UCSD-AML1 (cell line): Measurements from ENCODE around the gene PROM1.

Source experiments
- DNase-seq: peaks from one replicate; lab custom pipeline; 2025; ENCODE audit not compliant: unreplicated experiment; lab: John Stamatoyannopoulos, UW

The PROM1 gene

DNA sequence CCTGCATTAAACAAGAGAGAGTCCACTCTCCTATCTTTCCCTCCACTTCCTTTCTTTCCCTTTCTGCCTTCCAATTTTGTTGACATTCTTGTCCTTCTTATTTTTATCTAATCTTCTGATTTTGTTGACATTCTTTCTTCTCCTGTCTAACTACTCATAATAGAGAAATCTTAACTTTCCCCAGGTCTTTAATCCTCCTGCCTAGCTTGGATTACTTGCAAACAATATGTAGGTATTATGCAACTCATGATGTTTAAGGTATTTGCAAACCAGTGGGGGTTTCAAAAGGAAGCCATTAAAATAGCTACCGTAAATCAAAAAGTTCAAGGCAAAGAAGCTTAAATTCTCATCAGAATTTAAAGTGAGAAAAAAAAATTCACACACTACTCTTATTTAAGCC, 53.9 kb downstream of the PROM1 start:
- no peak for DNase-seq

GRCh38 chr4:16029262-16029661, 54.6 kb downstream of the PROM1 start:
- no peak for DNase-seq

DNA sequence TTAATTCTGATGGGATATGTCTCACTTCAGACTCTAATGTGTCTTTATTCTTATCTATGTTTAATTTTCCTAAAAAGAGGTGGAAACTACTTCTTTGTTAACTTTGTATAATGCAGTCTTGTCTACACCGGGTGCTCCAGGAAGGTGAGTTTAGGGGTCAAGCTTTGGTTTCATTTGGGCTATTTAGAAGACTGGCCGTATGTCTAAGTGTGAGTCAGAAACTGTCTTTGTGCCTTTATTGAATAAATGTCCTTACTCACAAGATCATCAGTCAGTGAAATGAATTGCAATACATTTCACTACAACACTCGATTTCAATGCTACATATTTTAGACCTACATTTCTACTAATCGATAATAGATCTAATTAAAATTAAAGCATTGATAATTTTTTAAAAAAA, 56.2 kb downstream of the PROM1 start:
- no peak for DNase-seq

DNA sequence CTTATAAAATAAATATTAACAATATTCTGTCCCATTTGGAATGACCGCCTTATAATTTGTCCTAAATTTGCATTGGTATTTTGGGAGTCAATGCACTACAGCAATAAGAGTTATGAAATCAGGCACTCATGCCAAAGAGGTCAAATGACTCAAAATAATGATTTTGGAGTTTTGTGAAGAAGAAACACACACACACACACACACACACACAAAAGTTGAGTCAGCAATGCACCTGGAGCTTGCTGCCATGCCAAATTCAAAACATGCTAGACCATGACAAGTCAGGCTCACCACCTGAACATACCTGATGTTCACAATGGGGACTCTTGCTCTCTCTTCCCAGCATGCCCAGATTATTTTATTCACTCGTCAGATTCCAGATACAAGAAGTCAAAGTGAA, 56.7 kb downstream of the PROM1 start:
- DNase-seq = no peak

- DNase-seq = no peak
Measured at GRCh38 chr4:16026160-16026761, 57.6 kb downstream of the PROM1 start.

GRCh38 chr4:16025268-16025667, 58.6 kb downstream of the PROM1 start:
- DNase-seq = peak; percentile 28

GRCh38 chr4:16023776-16024408, 59.9 kb downstream of the PROM1 start:
- no peak for DNase-seq

- no peak for DNase-seq
Measured at GRCh38 chr4:16021804-16022560, 61.8 kb downstream of the PROM1 start.

DNA sequence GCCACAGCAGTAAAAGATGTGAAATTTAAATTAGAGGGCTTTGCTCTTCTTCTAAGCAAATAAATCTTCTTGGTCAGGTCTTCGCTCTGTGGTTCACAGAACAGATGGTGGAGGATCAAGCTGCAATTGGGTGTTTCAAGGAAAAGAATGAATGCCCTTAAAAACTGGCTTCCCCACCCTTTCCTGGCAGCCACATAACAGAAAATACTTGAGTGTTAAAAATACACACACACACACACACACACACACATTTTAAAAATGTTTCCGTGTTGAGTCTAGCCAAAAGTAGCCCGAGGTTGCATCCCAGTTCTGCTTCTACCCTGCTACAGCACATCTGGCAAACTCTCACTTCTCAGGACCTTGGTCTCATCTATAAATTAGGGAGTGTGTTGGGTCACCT, 64.2 kb downstream of the PROM1 start:
- DNase-seq = no peak

DNA sequence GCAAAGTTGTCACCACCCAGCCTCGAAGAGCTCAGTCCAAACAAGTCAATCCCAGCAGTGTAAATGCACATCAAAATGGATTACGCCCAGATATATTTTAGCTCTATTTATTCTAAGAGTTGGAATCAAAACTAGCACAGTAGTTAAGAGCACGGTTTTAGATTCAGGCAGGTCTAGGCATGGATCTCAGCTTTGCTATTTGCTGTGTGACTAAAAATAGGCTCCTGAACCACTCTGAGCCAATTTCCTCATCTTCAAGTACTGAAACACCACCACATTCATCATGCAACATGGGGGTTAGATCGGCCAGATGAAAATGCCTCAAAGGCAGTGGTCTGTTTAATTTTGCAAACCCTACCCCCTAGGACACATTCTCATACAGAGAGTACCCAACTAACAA, 65.0 kb downstream of the PROM1 start:
- DNase-seq = no peak

- no peak for DNase-seq
Measured at GRCh38 chr4:16018061-16018676, 65.7 kb downstream of the PROM1 start.

- no peak for DNase-seq
Measured at GRCh38 chr4:16016536-16016935, 67.3 kb downstream of the PROM1 start.

DNA sequence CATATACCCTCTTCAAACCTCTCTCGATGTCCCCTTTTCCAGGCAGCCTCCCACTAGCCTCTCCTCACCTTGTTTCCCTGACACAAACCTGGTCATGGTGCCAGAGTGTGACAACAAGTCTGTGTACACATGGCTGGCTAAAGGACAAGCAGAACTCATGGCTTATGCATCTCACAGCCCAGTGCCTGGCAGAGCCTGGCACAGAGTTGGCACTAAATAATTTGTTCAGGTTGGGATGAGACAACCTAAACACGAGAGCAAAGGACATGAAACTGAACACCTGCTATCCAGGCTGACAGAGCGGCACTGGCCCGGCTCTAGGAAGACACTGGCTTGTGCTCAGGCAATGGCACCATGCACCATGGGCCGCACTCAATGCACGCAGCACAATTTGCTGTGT, 72.7 kb downstream of the PROM1 start:
- DNase-seq = no peak

GRCh38 chr4:16009153-16009552, 74.7 kb downstream of the PROM1 start:
- DNase-seq = no peak

DNA sequence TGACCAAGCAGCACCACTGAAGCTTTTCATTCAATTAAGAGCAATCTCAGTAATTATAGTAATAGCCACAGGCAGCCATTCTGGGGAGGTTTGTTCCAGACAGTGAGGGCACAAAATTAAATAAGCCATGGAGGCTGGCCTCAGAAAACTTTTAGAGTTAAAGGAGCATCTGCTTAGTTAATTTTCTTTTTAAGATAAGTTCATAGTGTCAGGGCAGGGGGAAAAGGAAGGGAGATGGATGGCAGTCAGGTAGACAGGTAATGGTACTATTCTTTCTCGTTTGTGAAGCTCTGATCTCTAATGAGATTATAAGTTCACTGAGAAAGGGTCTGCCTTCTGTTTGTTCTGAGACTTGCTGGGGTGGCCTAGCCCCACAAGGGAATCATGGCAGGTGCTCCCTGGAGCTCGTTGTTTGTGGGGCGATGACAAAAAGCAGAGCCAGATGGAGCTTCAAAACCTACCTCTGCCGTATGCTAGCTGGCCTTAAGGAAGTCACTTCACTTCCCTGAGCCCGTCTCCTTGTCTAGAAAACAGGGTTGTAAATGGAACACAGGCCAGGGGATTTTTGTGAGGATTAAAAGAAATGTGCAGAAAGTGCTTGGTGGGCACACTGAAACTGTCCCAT, 76.2 kb downstream of the PROM1 start:
- DNase-seq = no peak

- no peak for DNase-seq
Measured at GRCh38 chr4:16006771-16007446, 76.9 kb downstream of the PROM1 start.

- DNase-seq = no peak
Measured at GRCh38 chr4:16005676-16006075, 78.1 kb downstream of the PROM1 start.

DNA sequence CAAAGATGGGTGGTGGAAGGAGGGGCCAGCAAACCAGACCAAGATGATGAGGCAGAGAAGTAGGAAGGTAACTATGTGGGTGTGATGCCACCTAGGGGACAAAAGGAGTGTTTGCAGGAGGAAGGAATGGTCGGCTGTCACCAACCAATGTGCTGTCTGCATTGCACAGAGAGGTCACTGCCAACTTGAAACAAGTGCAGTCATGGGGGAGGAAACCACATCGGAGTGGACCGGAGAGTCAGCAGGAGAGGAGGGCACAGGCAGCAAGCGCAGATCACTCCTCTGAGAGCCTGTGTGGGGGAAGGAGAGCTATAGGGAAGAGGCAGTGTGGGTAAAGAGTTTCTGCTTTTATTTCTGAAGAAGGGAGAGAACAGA, 82.4 kb downstream of the PROM1 start:
- peak; percentile 76 for DNase-seq

DNA sequence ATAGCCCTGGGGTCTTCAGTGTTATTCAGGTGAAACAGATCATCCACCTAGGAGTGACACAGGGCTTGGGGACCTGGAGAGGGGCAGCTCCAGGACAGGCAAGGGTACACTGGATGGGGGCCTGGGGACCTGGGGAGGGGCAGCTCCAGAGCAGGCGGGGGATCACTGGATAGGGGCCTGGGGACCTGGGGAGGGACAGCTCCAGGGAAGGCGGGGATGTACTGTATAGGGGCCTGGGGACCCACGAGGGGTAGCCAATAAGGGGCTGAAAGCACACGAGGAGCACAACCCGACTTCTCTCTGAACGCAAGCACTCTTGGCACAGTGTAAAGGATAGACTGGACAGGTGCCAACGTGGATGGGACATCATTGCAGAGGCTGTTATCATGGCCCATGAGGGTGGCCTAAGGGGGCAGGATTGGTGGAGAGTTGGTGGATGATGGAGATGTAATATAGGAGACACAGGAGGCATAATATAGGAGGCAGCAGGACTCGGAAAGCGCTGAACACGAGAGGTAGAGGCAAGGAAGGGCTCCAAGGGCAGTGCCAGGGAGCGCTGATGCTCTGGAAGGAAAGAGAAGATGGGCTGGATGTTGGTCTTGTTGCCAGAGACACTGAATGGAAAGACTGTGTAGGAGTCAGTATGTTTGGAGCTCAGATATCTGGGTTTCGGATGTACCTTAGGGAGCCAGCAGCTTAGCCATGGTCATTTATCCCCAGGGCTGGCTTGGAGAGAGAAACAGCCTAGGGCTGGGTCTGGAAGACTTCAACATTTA, 82.9 kb downstream of the PROM1 start:
- no peak for DNase-seq

- no peak for DNase-seq
Measured at GRCh38 chr4:15996773-15997172, 87.0 kb downstream of the PROM1 start.
